ENCODE data around the gene MMP2. TPM values are rescaled to one million over a fixed set of nuclear protein-coding genes. Genes with fewer than 3 reads are reported as not detected.

The MMP2 gene
- 977 and 1,577 TPM in 2 replicates for total RNA-seq

DNA sequence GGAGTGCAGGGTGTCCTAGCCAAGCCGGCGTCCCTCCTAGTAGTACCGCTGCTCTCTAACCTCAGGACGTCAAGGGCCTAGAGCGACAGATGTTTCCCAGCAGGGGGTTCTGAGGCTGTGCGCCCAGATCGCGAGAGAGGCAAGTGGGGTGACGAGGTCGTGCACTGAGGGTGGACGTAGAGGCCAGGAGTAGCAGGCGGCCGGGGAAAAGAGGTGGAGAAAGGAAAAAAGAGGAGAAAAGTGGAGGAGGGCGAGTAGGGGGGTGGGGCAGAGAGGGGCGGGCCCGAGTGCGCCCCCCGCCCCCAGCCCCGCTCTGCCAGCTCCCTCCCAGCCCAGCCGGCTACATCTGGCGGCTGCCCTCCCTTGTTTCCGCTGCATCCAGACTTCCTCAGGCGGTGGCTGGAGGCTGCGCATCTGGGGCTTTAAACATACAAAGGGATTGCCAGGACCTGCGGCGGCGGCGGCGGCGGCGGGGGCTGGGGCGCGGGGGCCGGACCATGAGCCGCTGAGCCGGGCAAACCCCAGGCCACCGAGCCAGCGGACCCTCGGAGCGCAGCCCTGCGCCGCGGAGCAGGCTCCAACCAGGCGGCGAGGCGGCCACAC, at the start of gene MMP2:
MMP2 (plus strand) TSS at position 372 of the 603 bp plus-strand sequence. CDS start 282 bp downstream, outside the sequence.

GRCh38 chr16:55508941-55509931, 30.2 kb downstream of the MMP2 start, which contains the start of gene LPCAT2:
TSS of gene LPCAT2 (plus strand) at chr16:55509072. CDS start at chr16:55509182, 110 bp downstream.

Other genes with a start within 250 kb of the MMP2 start
- gene IRX6, start 155.0 kb upstream of the MMP2 start, total RNA-seq, result not detected in 2 replicates
- gene LPCAT2, start 29.9 kb downstream of the MMP2 start, total RNA-seq, result 16.2 and 21.5 TPM in 2 replicates
- 0.59 and 0.89 TPM in 2 replicates for gene CAPNS2, start 87.5 kb downstream of the MMP2 start, total RNA-seq
- gene SLC6A2, start 176.8 kb downstream of the MMP2 start, total RNA-seq, result not detected in 2 replicates

All from smooth muscle cell of the pulmonary artery (primary cell).